ENCODE measurements around the gene C5orf15. TPM values are rescaled to one million over a fixed set of nuclear protein-coding genes. Genes with fewer than 3 reads are reported as not detected.

C5orf15 gene
- total RNA-seq, 4 donors from 2014 or later: 36.5 to 91.7 (median 45.6) TPM

GRCh38 chr5:133932441-133933168 is 35.8 kb downstream of the C5orf15 start:
- 84 to 87% methylated on average over 5 to 13 of the region's 13 CpGs for WGBS, 2 donors (ENCODE audit: low coverage in 1 of 2)
- H3K4me1 ChIP-seq: no peaks in the 10 kb centered on the region
- no peak overlapping the region for H3K27ac ChIP-seq
- DNase-seq: peak; percentile 18
- no peak for TF ChIP-seq POLR2A (IDR thresholded peaks at IDR 0.05)
- no peak for TF ChIP-seq EP300 (IDR thresholded peaks at IDR 0.05; ENCODE audit: low read depth)
- TF ChIP-seq POLR2AphosphoS5 (IDR thresholded peaks at IDR 0.05): no peak
- TF ChIP-seq CTCF (IDR thresholded peaks at IDR 0.05): no peak
- intact Hi-C loops (cut with DNase I; ENCODE audit: low total_unique reads): no loop called here
- H3K36me3 ChIP-seq: no peaks in the 10 kb centered on the region
- in situ Hi-C loops (cut with MboI; ENCODE audit: low pct_ligation_motif_present in 1 of 4, low pct_unique_long_range_greater_than_20kb in 1 of 4, low sequenced_read_pairs in 3 of 4): no loop called here
- no peaks in the 10 kb centered on the region for H3K9me3 ChIP-seq
- H3K4me3 ChIP-seq: no peak overlapping the region
- no peaks in the 10 kb centered on the region for H3K27me3 ChIP-seq

- 90 to 100% methylated on average over 1 to 5 of the region's 5 CpGs for WGBS, 2 donors (ENCODE audit: low coverage in 1 of 2)
- no peak overlapping the region for H3K4me3 ChIP-seq
- H3K9me3 ChIP-seq: no peaks in the 10 kb centered on the region
- intact Hi-C loops (cut with DNase I; ENCODE audit: low total_unique reads) (no loop called here), in situ Hi-C loops (cut with MboI; ENCODE audit: low pct_ligation_motif_present in 1 of 4, low pct_unique_long_range_greater_than_20kb in 1 of 4, low sequenced_read_pairs in 3 of 4) (no loop called here)
- H3K36me3 ChIP-seq: no peaks in the 10 kb centered on the region
- H3K27me3 ChIP-seq: no peaks in the 10 kb centered on the region
- no peak for DNase-seq
- peaks cover 0 to 6% (median 0%) of the 10 kb centered on the region in 4 donors for H3K4me1 ChIP-seq
- TF ChIP-seq POLR2A (IDR thresholded peaks at IDR 0.05) (no peak), CTCF (IDR thresholded peaks at IDR 0.05) (no peak), POLR2AphosphoS5 (IDR thresholded peaks at IDR 0.05) (no peak), EP300 (IDR thresholded peaks at IDR 0.05; ENCODE audit: low read depth) (no peak)
- no peak overlapping the region for H3K27ac ChIP-seq
Observed at GRCh38 chr5:133931546-133931945, 36.9 kb downstream of the C5orf15 start.

- WGBS, 2 donors (ENCODE audit: low coverage in 1 of 2): 65 to 75% methylated on average over 2 to 3 of the region's 3 CpGs
- DNase-seq: no peak
- Histone ChIP-seq H3K9me3 (no peaks in the 10 kb centered on the region), H3K4me1 (peaks cover 0 to 6% (median 0%) of the 10 kb centered on the region in 4 donors), H3K36me3 (no peaks in the 10 kb centered on the region), H3K27ac (no peak overlapping the region), H3K27me3 (no peaks in the 10 kb centered on the region), H3K4me3 (no peak overlapping the region)
- intact Hi-C loops (cut with DNase I; ENCODE audit: low total_unique reads): no loop called here
- TF ChIP-seq POLR2AphosphoS5 (IDR thresholded peaks at IDR 0.05) (no peak), EP300 (IDR thresholded peaks at IDR 0.05; ENCODE audit: low read depth) (no peak), POLR2A (IDR thresholded peaks at IDR 0.05) (no peak), CTCF (IDR thresholded peaks at IDR 0.05) (no peak)
- in situ Hi-C loops (cut with MboI; ENCODE audit: low pct_ligation_motif_present in 1 of 4, low pct_unique_long_range_greater_than_20kb in 1 of 4, low sequenced_read_pairs in 3 of 4): no loop called here
Observed at GRCh38 chr5:133930813-133931090, 37.7 kb downstream of the C5orf15 start.

GRCh38 chr5:133930061-133930812 is 38.2 kb downstream of the C5orf15 start:
- TF ChIP-seq EP300 (IDR thresholded peaks at IDR 0.05; ENCODE audit: low read depth) (no peak), POLR2AphosphoS5 (IDR thresholded peaks at IDR 0.05) (no peak), CTCF (IDR thresholded peaks at IDR 0.05) (no peak), POLR2A (IDR thresholded peaks at IDR 0.05) (no peak)
- Histone ChIP-seq H3K27ac (no peak overlapping the region), H3K4me3 (no peak overlapping the region), H3K9me3 (no peaks in the 10 kb centered on the region), H3K27me3 (no peaks in the 10 kb centered on the region), H3K36me3 (no peaks in the 10 kb centered on the region), H3K4me1 (peaks cover 0 to 6% (median 0%) of the 10 kb centered on the region in 4 donors)
- in situ Hi-C loops (cut with MboI; ENCODE audit: low pct_ligation_motif_present in 1 of 4, low pct_unique_long_range_greater_than_20kb in 1 of 4, low sequenced_read_pairs in 3 of 4) (no loop called here), intact Hi-C loops (cut with DNase I; ENCODE audit: low total_unique reads) (no loop called here)
- 43 to 69% methylated on average over 7 to 16 of the region's 16 CpGs for WGBS, 2 donors (ENCODE audit: low coverage in 1 of 2)
- DNase-seq: peak; percentile 31

Measured in transverse colon (tissue), 4 donors.